GM18505 (cell line): ENCODE results near the gene GPR146.
"Not testable (repeated sequence)": the region's sequence is repeated elsewhere in the genome, so short reads cannot be mapped to it uniquely, and the experiment has no call there.

Source experiments
- ATAC-seq: cut with Tn5 transposase; IDR thresholded peaks from one replicate; pipeline ENCODE4 v1.9.1; 2021; ENCODE audit not compliant: unreplicated experiment
- POLR2A ChIP-seq: IDR thresholded peaks from 4 replicates; pipeline ENCODE4 v1.6.1; 2011; ENCODE audit warnings: borderline replicate concordance; ENCODE audit not compliant: insufficient read depth, insufficient read length; ENCODE audit errors: extremely low read depth

GPR146 gene

DNA sequence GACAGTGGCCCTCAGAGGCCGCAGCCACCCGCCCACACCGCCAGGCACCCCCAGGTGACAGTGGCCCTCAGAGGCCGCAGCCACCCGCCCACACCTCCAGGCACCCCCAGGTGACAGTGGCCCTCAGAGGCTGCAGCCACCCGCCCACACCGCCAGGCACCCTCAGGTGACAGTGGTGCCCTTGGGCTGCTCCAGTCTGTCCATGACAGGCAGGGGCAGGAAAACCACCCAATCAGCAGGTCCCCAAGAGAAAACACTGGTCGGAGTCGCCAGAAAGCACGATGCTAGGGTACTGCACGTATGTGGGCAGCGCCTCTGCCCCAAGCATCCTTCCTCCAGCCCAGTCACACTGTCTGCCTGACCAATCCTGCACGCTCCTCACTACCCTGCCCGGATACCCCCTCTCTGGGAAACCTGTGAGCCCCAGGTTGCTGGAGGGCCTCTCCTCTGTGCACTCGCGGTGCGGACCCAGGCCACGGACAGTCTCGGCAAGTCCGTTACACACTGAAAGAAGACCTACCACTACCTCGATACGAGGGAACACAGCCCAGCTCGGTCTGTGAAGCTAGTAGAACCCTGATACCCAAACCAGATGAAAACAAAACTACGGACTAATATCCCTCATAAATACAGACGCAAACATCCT, 11.7 kb upstream of the GPR146 start:
- TF ChIP-seq POLR2A: no peak
- ATAC-seq: no peak

DNA sequence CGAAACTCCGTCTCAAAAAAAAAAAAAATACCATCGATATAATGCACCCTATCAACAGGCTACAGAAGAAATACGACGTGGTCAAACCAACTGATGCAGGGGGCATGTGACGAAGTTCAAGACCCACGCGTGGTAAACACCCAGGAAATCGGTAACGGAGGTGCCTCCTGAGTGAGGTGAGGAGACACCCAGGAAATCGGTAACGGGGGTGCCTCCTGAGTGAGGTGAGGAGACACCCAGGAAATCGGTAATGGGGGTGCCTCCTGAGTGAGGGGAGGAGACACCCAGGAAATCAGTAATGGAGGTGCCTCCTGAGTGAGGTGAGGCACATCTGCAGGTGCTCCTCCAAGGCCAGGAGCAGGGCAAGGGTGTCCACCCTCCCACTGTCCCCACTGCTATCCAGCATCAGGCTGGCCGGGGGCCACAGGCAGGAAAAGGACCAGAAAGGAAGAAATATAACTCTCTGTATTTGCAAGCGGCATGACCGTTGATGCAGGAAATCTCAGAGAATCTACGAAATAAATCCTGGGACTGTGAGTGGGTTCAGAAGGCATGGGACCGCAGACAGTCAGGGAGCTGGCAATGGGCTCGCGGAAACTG, 10.7 kb upstream of the GPR146 start:
- no peak for TF ChIP-seq POLR2A
- ATAC-seq: no peak

DNA sequence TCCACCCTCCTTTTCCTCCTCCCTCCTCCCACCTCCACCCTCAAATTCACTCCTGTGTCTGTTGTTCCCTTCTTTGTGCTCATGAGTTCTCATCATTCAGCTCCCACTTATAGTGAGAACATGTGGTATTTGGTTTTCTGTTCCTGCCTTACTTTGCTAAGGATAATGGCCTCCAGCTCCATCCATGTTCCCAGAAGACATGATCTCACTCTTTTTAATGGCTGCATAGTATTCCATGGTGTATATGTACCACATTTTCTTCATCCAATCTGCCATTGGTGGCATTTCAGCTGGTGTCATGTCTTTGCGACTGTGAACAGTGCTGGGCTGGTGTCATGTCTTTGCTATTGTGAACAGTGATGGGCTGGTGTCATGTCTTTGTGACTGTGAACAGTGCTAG, 9.6 kb upstream of the GPR146 start:
- not testable (repeated sequence) for ATAC-seq

DNA sequence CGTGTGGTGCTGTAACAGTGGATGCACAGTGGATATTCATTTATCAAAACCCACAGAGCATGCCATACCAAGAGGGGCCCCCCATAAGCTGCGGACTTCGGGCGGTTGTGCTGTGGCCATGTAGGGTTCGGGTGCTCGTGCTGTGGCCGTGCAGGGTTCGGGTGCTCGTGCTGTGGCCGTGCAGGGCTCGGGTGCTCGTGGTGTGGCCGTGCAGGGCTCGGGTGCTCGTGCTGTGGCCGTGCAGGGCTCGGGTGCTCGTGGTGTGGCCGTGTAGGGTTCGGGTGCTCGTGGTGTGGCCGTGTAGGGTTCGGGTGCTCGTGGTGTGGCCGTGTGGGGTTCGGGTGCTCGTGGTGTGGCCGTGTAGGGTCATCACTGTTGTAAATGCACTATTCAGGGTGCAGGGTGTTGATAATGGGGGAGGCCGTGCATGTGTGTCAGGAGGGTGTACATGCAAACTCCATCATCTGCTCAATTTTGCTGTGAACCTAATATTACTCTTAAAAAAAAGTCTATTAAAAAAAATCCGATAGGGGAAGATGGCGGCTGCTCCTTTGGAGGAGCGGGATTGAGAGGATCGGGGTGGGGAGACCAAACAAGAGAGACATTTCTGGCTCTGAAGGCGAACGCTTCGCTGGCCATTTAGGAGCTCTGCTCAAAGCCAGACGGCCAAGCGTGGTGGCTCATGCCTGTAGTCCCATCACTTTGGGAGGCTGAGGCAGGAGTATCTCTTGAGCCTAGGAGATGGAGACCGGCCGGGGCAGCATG, 8.0 kb upstream of the GPR146 start:
- ATAC-seq: not testable (repeated sequence)

DNA sequence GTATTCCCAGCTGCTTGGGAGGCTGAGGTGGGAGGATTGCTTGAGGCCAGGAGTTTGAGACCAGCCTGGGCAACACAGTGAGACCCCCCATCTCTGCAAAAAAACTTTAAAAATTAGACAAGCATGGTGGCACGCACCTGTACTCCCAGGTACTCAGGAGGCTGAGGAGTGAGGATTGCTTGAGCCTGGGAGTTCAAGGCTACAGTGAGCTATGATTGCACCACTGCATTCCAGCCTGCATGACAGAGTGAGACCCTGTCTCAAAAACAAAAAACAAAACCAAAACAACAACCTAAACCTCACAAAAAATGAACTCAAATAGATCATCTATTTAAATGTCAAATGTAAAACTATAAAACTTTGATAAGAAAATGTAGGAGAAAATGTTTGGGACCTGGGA, 4.1 kb upstream of the GPR146 start:
- not testable (repeated sequence) for ATAC-seq

DNA sequence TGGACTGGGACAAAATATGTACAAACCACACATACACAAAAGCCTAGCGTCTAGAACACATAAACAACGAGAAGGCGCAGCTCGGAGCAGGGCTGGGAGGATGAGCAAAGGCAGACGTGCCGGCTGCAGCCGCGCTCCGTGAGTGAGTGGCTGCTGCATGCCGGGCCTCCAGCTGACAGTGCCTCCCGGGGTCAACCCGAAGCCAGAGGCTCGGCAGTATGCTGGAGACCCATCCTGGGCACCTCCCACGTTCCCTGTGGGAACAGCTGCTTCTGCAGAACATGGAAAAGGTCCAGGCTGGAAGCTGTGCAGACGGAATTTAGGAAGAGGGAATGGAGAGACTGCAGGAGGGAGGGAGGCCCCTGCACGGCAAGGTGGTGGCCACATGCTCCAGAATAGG, 3.6 kb upstream of the GPR146 start:
- no peak for ATAC-seq
- no peak for TF ChIP-seq POLR2A

DNA sequence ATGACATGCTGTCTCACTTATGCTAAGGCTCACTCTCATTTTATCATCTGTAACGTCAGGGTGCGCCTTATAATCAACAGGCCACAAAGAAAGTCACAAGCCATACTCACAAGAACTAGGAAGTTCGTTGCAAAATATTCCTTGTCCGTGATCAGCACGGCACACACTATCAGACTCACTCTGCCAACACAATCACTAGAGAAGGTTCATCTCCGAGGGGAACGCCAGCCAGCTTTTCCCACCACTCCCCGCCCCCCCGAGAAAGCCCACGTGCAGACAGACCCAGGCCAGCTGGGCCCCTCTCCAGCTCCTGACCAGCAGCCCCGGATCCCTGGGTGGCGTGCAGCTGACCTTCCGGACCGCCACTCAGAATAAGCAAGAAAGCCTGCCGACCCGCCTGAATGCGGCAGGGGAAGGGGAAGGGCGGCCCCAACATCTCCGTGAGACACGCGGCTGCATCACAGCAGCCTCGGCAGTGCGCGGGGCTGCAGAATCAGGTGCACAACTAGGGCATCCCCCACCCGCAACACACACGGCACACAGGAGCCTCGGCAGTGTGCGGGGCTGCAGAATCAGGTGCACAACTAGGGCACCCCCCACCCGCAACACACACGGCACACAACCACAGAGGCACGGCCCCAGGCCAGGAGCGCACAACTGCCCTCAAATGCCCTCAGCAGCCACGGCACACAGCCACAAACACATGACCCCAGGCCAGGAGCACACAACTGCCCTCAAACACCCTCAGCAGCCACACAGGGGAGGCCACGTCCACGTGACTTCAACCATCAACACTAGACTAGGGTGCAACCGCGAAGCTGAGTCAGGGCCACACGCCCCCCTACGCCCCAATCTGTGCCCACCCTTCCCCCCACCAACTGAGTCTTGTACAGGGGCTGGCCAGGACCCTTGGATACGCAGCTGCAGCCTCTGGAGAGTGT, 2.5 kb upstream of the GPR146 start:
- no peak for ATAC-seq
- TF ChIP-seq POLR2A: no peak

DNA sequence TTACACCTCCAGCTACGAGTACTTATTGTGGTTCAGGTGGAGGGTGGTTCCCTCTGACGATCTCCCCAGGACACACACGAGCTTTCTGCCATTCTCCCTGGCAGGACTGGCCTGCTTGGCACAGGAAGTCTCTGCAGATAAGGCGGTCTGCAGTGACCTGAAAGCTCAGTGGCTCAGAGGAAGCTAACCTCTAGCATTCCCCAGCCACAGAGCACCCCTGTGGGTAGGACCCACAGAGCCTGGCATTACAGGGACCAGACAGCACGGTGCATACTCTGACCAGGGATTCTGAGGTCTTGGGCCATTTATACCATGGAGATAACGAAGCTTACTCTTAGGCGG, 1.9 kb upstream of the GPR146 start:
- no peak for TF ChIP-seq POLR2A
- ATAC-seq: no peak

DNA sequence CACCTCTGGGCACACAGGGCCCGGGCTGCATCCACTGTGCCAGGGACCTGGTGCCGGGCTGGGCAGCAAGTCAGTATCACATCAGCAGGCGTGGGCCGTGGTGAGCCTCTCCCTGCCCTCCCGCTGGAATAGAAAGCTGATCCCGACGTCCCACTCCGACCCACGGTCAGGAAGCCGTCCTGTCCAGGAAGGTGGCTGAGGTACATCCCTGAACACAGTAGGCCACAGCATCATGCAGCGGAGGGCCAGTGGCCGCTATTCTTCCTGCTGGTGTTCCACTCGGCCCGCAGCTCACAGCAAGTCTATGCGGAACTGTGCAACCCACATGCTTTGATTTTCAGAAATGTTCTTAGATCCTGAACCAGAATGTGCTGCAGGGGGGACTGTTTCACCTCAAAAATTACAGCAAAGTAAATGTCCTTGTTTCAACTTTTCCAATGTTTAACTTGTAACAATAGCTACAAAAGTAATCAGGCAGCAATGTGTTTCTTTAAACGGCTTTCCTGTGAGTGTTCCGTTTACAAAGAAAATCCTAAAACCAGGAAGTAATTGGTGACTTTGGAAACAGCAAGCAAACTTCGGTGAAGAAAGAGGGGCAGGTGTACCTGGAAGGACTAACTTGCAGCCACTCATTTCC, 676 bp upstream of the GPR146 start:
- ATAC-seq: no peak
- no peak for TF ChIP-seq POLR2A

DNA sequence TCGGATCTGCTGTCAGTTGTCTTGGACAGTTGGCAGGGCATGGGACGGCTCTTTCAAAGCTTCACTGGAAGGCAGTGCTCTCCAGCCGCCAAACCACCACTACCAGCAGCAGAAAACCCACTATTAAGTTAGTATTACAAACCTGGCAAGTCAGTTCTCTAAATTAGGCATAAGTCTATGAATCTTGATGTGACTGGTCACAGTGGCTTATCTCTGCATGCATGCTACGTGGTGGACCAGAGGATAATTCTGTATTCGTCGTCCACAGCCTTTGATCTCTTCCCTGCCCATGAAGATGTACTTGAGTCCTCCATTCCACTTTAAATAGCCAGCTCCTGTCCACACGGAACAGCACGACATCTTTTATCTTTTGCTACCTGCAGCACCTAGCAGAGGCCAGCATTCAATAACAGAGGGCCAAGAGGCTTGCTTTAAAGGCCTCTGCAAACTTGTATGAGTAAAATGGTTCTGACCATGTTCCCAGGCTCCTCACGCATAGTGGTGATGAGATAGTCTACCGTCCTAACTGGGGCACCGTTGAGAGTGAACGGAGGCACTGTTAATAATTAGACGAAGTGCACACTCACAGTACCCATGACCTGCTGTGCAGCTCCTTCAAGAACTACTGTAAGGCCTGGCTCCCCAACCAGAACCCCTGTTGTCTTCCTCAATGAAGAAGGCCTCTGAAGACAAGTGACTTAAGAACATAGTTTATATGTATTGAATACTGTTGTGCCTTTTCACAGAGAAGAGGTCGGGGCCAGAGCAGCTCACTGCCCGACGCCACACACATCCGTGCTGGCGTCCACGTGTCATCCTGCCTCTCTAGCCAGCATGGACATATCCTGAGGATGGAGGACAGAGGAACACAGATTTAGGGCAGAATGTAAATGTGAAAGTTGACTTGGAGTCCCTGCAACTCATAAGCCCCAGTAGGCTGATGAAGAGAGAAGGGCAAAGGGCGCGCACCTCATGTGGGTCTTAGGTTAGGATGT, 1.0 kb downstream of the GPR146 start:
- no peak for TF ChIP-seq POLR2A
- no peak for ATAC-seq

DNA sequence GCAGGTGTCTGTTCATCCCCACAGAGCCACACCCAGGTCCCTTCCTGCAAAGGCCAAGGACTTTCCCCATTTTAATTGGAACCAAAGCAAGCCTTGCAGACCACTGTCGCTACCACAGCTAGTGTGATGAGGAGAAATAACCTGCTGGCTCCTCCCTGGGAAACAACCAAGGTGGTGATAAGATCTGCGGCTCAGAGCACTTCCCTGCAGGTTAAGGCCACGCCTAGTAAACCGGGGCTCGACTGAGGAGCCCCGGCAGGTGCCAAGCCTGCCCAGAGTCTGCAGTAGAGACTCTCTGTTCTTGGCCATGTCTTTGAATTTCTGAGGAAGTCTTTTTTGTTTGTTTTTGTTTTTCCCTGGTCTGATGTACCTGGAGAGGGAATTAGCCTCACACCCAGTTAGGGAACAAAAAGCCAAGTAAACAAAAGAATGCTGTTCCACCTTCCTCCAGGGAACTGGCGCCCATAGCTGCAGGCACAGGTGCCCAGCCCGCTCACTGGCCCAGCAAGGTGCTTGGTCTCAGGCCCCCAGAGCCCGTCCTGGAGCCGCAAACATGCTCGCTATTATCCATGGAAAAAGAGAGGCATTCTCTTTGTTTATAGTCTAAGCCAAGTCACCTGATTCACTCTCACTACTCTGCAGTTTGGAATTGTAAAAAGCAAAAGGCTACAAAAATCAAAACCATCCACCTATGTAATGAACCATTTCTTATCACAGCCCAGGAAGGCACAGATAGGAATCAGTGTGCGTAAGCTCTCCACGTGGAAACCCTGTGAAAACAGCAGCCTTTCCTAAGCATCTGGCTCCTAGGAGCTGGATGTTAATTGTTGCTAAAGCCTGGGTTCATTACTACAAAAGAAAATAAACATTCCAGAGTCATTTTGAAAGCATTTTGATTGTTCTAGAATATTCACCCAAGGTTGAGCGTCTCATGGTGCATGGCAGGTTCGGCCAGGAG, 2.7 kb downstream of the GPR146 start:
- no peak for TF ChIP-seq POLR2A
- no peak for ATAC-seq
